ENCODE results near the gene LRRC51.

DNA sequence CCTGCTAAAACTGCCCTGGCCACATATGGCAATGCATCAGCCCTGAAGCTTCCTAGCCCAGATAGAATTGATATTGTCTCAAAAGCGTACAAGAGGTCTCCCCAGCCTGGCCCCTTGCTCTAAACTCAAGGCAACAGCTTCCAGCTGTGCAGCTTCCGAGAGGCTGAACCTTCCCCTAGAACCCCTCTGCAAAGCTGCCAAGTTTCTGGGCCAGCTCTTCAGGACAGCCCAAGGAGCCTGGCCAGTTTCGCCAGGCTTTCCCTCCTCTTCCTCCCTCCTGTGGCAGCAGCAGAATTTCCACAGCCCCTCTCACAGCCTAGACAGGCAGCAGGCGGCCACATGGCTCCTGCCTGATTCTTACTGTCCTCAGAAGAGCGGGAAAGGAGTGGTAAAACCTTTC, 34.8 kb upstream of the LRRC51 start:
- TF ChIP-seq POLR2A (IDR thresholded peaks at IDR 0.05; ENCODE audit: low read depth, low read length) (no peak), MXI1 (IDR thresholded peaks at IDR 0.05; ENCODE audit: borderline replicate concordance, low read depth, low read length) (no peak), RAD21 (IDR thresholded peaks at IDR 0.05; ENCODE audit: low read length) (no peak), SMC3 (IDR thresholded peaks at IDR 0.05; ENCODE audit: low read depth, low read length) (no peak), RCOR1 (IDR thresholded peaks at IDR 0.05; ENCODE audit: insufficient replicate concordance, low read length) (no peak), NFE2L2 (IDR thresholded peaks at IDR 0.05; ENCODE audit: low read depth, low read length) (no peak), FOS (IDR thresholded peaks at IDR 0.05; ENCODE audit: low read depth, low read length) (no peak), MAFK (IDR thresholded peaks at IDR 0.05; ENCODE audit: low read depth, low read length) (no peak)
- TF ChIP-seq, protein P1, sequence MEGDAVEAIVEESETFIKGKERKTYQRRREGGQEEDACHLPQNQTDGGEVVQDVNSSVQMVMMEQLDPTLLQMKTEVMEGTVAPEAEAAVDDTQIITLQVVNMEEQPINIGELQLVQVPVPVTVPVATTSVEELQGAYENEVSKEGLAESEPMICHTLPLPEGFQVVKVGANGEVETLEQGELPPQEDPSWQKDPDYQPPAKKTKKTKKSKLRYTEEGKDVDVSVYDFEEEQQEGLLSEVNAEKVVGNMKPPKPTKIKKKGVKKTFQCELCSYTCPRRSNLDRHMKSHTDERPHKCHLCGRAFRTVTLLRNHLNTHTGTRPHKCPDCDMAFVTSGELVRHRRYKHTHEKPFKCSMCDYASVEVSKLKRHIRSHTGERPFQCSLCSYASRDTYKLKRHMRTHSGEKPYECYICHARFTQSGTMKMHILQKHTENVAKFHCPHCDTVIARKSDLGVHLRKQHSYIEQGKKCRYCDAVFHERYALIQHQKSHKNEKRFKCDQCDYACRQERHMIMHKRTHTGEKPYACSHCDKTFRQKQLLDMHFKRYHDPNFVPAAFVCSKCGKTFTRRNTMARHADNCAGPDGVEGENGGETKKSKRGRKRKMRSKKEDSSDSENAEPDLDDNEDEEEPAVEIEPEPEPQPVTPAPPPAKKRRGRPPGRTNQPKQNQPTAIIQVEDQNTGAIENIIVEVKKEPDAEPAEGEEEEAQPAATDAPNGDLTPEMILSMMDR (conservative IDR thresholded peaks at IDR 0.05; ENCODE audit: low read depth, low read length) = no peak
- TF ChIP-seq, protein P2, sequence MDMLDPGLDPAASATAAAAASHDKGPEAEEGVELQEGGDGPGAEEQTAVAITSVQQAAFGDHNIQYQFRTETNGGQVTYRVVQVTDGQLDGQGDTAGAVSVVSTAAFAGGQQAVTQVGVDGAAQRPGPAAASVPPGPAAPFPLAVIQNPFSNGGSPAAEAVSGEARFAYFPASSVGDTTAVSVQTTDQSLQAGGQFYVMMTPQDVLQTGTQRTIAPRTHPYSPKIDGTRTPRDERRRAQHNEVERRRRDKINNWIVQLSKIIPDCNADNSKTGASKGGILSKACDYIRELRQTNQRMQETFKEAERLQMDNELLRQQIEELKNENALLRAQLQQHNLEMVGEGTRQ (IDR thresholded peaks at IDR 0.05; ENCODE audit: low read depth, low read length) = no peak
